ENCODE data around the gene FSTL5.

Gene FSTL5

DNA sequence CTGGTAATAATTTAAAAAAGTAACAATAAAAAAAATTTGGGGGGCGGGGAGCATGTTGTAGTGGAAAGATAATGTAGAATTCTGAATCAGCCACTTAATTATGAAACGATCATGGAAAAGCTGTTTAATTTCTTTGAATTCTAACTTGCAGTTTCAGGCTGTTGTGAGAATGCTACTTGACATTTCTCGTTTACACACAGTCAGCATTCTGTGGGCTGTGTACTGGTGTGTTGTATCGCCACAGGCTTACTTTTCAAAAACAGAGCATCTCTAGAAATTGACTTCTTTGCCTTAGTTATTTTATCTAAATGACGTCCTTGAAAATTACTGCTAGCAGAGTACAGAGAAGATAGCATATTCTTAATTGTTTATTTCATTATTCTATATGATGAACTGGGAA is 350.4 kb downstream of the FSTL5 start:
- H3K27ac ChIP-seq: no peak overlapping the region
- no peak overlapping the region for H3K4me3 ChIP-seq (ENCODE audit: low read depth in 1 of 2, low read length in 1 of 2)
- H3K27me3 ChIP-seq: no peaks in the 10 kb centered on the region
- no peaks in the 10 kb centered on the region for H3K4me1 ChIP-seq (ENCODE audit: control insufficient read depth in 1 of 2, insufficient read depth in 1 of 2, low read depth in 1 of 2, low read length in 1 of 2)
- no peaks in the 10 kb centered on the region for H3K36me3 ChIP-seq
- TF ChIP-seq, protein P1, sequence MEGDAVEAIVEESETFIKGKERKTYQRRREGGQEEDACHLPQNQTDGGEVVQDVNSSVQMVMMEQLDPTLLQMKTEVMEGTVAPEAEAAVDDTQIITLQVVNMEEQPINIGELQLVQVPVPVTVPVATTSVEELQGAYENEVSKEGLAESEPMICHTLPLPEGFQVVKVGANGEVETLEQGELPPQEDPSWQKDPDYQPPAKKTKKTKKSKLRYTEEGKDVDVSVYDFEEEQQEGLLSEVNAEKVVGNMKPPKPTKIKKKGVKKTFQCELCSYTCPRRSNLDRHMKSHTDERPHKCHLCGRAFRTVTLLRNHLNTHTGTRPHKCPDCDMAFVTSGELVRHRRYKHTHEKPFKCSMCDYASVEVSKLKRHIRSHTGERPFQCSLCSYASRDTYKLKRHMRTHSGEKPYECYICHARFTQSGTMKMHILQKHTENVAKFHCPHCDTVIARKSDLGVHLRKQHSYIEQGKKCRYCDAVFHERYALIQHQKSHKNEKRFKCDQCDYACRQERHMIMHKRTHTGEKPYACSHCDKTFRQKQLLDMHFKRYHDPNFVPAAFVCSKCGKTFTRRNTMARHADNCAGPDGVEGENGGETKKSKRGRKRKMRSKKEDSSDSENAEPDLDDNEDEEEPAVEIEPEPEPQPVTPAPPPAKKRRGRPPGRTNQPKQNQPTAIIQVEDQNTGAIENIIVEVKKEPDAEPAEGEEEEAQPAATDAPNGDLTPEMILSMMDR (IDR thresholded peaks at IDR 0.05): no peak
- no peaks in the 10 kb centered on the region for H3K9me3 ChIP-seq

DNA sequence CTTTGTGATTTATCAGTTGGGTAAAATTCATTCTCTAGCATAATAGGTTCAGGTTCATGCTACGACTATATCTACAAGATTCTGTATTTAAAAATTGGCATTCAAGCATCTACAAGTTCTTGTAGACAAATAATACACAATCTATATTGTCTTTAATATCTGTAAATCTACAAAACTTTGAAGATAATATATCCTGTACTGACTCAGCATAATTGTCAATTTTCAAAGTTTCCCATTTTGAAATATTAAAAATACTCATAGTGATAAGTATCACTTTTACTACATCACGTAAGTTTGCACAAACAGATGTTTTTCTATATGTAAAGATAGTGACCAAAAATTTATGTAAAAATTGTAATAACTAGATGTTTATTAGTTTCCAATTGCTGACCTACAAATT is 360.6 kb downstream of the FSTL5 start:
- TF ChIP-seq, protein P1 (IDR thresholded peaks at IDR 0.05): no peak
- no peak overlapping the region for H3K4me3 ChIP-seq (ENCODE audit: low read depth in 1 of 2, low read length in 1 of 2)
- no peaks in the 10 kb centered on the region for H3K36me3 ChIP-seq
- no peaks in the 10 kb centered on the region for H3K27me3 ChIP-seq
- H3K9me3 ChIP-seq: no peaks in the 10 kb centered on the region
- H3K4me1 ChIP-seq (ENCODE audit: control insufficient read depth in 1 of 2, insufficient read depth in 1 of 2, low read depth in 1 of 2, low read length in 1 of 2): no peaks in the 10 kb centered on the region
- H3K27ac ChIP-seq: no peak overlapping the region

DNA sequence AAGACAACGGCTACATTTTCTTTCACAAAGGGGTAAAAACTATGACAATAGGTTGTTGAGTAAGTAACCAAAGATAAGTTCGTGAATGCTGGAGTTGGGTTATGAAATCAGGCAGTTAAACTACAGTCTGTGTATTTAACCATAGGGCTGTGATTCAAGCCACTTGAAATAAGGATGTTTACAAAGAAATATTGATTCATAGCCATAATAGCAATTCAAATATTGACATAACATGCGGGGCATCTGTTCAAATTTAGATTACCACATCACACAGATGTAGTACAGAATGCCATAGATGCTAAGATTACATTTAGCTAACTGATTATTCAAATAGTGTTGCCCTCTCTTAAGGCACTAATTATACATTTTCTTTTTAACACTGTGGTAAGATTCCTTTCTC is 364.1 kb downstream of the FSTL5 start:
- H3K36me3 ChIP-seq: no peaks in the 10 kb centered on the region
- no peaks in the 10 kb centered on the region for H3K27me3 ChIP-seq
- H3K4me1 ChIP-seq (ENCODE audit: control insufficient read depth in 1 of 2, insufficient read depth in 1 of 2, low read depth in 1 of 2, low read length in 1 of 2): no peaks in the 10 kb centered on the region
- no peak overlapping the region for H3K27ac ChIP-seq
- TF ChIP-seq, protein P1 (IDR thresholded peaks at IDR 0.05): no peak
- H3K4me3 ChIP-seq (ENCODE audit: low read depth in 1 of 2, low read length in 1 of 2): no peak overlapping the region
- no peaks in the 10 kb centered on the region for H3K9me3 ChIP-seq

DNA sequence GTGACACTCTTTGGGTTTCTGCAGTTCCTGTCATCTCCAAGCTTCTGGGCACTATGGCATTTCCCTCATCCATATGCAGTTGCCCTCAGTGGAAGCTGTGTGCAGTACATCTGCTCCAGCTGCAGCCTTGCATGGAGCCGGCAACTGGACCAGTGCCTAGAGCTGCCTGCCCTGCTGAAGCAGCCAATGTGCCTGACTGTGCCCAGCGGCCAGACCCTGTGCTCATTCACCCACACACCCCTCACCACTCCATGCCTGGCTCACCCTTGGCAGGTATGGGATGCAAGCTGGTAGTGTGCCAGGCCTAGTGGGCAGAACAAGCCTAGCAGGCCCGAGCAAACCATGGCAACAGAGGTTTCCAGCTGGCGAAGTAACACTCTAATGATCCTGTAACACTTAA is 370.8 kb downstream of the FSTL5 start:
- Histone ChIP-seq H3K9me3 (no peaks in the 10 kb centered on the region), H3K36me3 (no peaks in the 10 kb centered on the region), H3K27me3 (no peaks in the 10 kb centered on the region), H3K4me3 (ENCODE audit: low read depth in 1 of 2, low read length in 1 of 2) (no peak overlapping the region), H3K4me1 (ENCODE audit: control insufficient read depth in 1 of 2, insufficient read depth in 1 of 2, low read depth in 1 of 2, low read length in 1 of 2) (no peaks in the 10 kb centered on the region), H3K27ac (no peak overlapping the region)
- TF ChIP-seq, protein P1 (IDR thresholded peaks at IDR 0.05): no peak

DNA sequence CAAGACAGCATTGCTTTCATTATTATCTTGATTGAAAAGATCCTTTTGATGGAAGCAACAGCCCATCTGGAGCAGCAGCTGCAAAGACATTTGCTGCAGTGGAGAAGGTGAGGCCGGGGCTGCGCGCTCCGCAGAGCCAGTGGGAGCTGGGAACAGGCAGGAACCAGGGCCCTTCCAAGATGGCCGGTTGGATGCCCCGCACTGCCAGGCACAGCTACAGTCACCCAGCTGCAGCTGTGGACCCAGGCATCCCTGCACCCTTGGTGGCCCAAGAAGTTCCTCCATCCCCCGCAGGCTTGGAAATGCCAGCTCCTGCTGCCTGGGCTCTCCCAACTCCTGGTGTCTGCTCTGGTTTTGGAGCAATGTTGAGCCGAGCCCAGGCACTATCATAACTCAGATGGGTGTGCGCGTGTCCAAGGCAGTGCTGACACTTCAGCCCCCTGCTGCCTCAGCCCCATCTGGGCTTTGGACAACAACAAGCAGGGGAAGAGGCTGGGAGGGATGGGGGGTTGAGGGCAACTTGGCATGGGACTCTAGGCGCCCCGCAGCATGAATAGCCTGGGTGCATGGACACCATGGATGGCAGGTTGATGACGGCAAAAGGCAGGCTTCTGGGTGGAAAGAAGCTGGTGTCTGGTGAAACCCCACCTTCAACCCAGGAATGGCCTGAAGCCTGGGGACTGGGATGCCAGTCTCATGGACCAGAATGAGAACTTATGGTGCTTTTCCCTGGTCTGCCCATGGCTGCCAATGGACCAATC is 371.8 kb downstream of the FSTL5 start:
- Histone ChIP-seq H3K9me3 (no peaks in the 10 kb centered on the region), H3K27ac (no peak overlapping the region), H3K4me3 (ENCODE audit: low read depth in 1 of 2, low read length in 1 of 2) (no peak overlapping the region), H3K4me1 (ENCODE audit: control insufficient read depth in 1 of 2, insufficient read depth in 1 of 2, low read depth in 1 of 2, low read length in 1 of 2) (no peaks in the 10 kb centered on the region), H3K36me3 (no peaks in the 10 kb centered on the region), H3K27me3 (no peaks in the 10 kb centered on the region)
- TF ChIP-seq, protein P1 (IDR thresholded peaks at IDR 0.05): no peak
